Cardiac muscle cell (in vitro differentiated cells and primary cell): Measurements from ENCODE around the gene DGCR6L. TPM values are rescaled to one million over a fixed set of nuclear protein-coding genes. Genes with fewer than 3 reads are reported as not detected.
"Not testable (repeated sequence)": the region's sequence is repeated elsewhere in the genome, so short reads cannot be mapped to it uniquely, and the experiment has no call there.

Source experiments
- DNase-seq, 2 donors: peaks; one replicate each; pipeline versions ENCODE4 v3.0.0 to v3.0.0-alpha.2; 2010 to 2017; ENCODE audit warnings: low read depth in 1 of 2, low spot score in 1 of 2
- H3K27ac ChIP-seq: fragments of 200-600 bp; sonication (generic); 2 replicates; pipeline ENCODE4 v1.5.1; 2016
- H3K27me3 ChIP-seq: fragments of 200-600 bp; sonication (generic); 2 replicates; pipeline ENCODE4 v1.6.0; 2016; ENCODE audit warnings: control low read depth
- H3K36me3 ChIP-seq: fragments of 200-600 bp; sonication (generic); 2 replicates; pipeline ENCODE4 v1.5.1; 2016; ENCODE audit warnings: control low read depth
- H3K4me1 ChIP-seq: fragments of 200-600 bp; sonication (generic); 2 replicates; pipeline ENCODE4 v1.8.1; 2017; ENCODE audit warnings: low read depth, mild to moderate bottlenecking, mixed run types
- H3K4me3 ChIP-seq: fragments of 200-600 bp; sonication (generic); 2 replicates; pipeline ENCODE4 v1.5.1; 2016; ENCODE audit warnings: mild to moderate bottlenecking
- H3K9me3 ChIP-seq: fragments of 200-600 bp; sonication (generic); 2 replicates; pipeline ENCODE4 v1.5.1; 2017; ENCODE audit warnings: low read depth, mild to moderate bottlenecking, control low read depth
- polyA plus RNA-seq: library from polyadenylated mRNA; unstranded; fragments of >200 nt; fragmentation: Nextera tagmentation; extraction: Ambion mirVana; gene quantifications from 2 replicates; pipeline ENCODE4 v1.2.1, GENCODE V29; 2016
- total RNA-seq: library from RNA; depleted of rRNA; stranded (reverse); fragments of >200 nt; gene quantifications from 2 replicates; pipeline ENCODE4 v1.2.3, GENCODE V29; 2016
- TF ChIP-seq, protein P1 (sequence below): IDR thresholded peaks from 2 replicates; pipeline ENCODE4 v1.5.1; 2012; ENCODE audit warnings: low read depth, mild to moderate bottlenecking, low read length

DGCR6L gene
- total and polyA plus RNA-seq, 2 experiments from 2014 or later = 89.6 to 157 TPM

DNA sequence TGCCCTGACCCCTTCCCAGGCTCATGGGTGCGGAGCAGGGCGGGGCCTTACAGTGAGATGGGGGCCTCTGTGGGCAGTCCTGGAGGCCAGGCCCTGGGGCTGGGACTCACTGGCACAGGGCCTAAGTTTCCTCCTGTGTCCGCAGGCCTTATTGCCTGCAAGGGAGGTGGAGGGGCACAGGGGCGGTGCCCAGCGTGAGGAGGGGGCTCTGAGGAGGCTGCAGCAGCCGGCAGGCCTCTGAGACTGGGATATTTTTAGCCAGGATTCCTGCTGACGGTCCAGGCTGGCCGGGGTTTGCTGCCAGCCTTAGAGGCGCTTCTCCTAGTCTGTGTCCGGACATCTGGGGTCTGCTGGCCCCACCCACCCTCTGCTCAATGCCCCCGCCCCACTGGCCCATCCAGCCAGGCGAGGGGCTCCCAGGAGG is 46.1 kb downstream of the DGCR6L start:
- DNase-seq = peak in 1 of 2 donors; percentile 58
- no peaks in the 10 kb centered on the region for H3K9me3 ChIP-seq
- H3K27me3 ChIP-seq = no peaks in the 10 kb centered on the region
- TF ChIP-seq, protein P1, sequence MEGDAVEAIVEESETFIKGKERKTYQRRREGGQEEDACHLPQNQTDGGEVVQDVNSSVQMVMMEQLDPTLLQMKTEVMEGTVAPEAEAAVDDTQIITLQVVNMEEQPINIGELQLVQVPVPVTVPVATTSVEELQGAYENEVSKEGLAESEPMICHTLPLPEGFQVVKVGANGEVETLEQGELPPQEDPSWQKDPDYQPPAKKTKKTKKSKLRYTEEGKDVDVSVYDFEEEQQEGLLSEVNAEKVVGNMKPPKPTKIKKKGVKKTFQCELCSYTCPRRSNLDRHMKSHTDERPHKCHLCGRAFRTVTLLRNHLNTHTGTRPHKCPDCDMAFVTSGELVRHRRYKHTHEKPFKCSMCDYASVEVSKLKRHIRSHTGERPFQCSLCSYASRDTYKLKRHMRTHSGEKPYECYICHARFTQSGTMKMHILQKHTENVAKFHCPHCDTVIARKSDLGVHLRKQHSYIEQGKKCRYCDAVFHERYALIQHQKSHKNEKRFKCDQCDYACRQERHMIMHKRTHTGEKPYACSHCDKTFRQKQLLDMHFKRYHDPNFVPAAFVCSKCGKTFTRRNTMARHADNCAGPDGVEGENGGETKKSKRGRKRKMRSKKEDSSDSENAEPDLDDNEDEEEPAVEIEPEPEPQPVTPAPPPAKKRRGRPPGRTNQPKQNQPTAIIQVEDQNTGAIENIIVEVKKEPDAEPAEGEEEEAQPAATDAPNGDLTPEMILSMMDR = no peak
- no peak overlapping the region for H3K4me3 ChIP-seq
- no peak overlapping the region for H3K27ac ChIP-seq
- H3K4me1 ChIP-seq = peaks cover 7% of the 10 kb centered on the region
- no peaks in the 10 kb centered on the region for H3K36me3 ChIP-seq

DNA sequence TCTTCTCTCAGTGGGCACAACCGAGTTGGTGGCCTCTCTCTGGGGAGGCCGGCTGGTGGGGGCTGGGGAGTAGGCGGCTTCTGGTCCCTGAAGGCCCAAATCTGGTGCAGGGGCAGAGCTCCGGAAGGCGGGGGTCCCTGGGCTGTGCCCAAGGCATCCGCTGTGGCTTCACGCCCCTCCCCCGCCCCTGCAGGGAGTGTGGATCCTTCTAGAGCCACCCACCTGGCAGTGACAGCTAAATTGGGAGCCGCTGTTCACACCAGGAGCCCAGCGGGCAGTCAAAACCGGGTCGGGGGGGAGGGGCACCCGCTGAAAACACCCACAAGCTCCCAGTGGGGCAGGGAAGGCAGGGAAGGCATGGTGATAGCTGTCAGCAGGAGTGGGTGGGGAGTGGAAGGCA is 47.2 kb downstream of the DGCR6L start:
- Histone ChIP-seq H3K36me3 (no peaks in the 10 kb centered on the region), H3K27ac (no peak overlapping the region), H3K27me3 (peaks cover 1% of the 10 kb centered on the region), H3K9me3 (no peaks in the 10 kb centered on the region), H3K4me3 (no peak overlapping the region), H3K4me1 (peaks cover 7% of the 10 kb centered on the region)
- TF ChIP-seq, protein P1 = no peak
- no peak for DNase-seq

DNA sequence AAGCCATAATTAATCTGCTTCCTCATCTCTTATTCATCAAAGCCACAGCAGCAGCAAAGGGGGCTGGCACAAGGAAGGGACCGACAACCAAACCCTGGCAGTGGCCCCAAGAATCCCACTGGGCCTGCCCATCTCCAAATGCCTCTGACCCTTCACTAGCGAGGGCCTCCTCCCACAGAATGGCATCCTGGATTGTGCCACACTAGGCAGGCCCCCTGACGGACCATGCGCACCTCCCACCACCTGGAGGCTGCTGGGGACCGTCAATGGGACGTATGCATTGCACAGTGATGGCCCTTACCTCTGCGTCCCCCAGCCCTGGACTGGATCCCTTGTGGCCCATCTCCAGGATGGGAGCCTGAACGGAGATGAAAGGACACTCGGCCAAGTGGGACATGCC is 47.7 kb downstream of the DGCR6L start:
- TF ChIP-seq, protein P1 = no peak
- Histone ChIP-seq H3K4me3 (no peak overlapping the region), H3K36me3 (no peaks in the 10 kb centered on the region), H3K27ac (no peak overlapping the region), H3K4me1 (peaks cover 7% of the 10 kb centered on the region), H3K9me3 (no peaks in the 10 kb centered on the region), H3K27me3 (peaks cover 6% of the 10 kb centered on the region)
- no peak for DNase-seq

DNA sequence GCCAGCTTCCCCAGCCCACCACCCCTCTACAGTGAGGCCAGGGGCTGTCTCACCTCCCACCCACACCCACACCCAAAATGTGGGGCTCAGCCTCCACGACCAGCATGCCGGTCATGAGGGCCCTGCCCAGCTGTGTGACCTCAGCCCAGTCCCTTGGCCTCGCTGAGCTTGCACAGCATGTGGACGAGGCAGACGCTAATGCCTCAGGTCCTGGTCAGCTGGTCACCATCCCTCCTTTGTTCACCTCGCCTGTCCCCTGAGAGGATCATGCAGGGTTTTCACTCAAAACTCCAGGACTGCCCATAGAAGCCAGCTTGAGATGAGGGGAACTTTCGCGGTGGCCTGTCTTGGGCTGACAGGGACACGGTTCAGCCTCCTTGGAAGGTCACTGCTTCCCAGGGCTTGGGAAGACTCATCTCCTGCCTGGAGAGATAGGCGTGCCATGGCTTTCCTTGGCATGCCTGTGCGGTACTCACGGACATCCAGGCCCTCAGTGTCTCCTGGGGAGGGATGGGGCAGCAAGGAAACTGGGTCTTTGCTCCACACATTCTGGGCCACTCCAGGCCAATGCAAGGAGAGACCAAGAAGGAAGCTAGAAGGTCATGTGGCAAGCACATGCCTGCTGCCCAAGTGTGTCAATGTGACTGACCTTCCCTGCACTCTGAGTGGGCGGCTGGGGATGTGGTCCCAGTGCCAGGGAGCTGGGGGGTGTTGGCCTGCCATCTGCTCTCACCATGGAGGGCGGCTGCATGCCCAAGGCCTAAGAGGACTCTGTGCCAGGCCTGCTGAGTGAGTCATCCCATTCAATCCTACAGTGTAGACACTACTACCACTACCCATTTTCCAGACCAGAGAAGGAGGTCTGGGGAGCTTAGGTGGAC is 48.5 kb downstream of the DGCR6L start:
- H3K9me3 ChIP-seq = no peaks in the 10 kb centered on the region
- no peak overlapping the region for H3K4me3 ChIP-seq
- TF ChIP-seq, protein P1 = no peak
- H3K4me1 ChIP-seq = peaks cover 7% of the 10 kb centered on the region
- no peak for DNase-seq
- no peak overlapping the region for H3K27ac ChIP-seq
- no peaks in the 10 kb centered on the region for H3K36me3 ChIP-seq
- peaks cover 9% of the 10 kb centered on the region for H3K27me3 ChIP-seq

DNA sequence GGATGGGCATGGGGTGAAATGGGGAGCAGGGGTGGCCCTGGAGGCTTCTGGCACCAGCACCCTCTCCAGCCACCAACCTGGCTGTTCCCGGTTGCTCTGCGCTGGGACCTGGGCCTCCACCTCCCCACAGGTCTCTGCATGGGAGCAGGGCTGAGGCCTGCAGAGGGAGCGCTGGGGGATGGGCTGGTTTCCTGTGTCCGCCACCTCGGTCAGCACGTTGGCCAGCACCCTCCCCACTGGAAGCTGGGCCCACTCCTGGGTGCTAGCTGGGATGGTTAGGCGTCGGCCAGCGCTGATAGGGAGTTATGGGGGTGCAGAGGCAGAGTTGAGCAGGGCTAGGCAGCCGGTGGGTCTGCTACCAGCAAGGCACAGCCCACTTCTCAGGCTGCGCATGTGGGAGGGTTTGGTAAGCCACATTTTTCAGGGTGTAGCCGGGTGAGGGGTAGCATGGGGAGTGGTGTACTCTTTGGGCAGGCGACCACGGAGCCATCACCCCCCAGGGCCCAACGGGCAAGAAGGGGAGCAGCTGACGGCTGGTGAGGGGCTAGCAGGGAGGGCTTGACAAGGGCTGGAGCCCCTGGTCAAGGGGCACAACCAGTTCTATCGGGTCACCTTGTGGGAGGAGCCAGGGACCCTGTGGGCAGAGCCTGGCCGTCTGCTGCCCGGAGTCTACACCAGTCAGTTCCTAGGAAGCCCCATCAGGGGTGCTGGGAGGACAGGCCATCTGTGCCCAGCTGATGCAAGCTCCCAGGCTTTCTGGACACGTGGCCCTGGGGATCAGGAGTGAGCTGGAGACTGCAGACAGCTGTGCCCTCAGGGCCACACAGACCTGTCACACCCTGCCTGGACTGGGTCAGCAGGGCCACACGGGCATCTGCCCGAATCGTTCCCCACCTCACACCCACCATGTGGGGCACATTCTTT is 49.4 kb downstream of the DGCR6L start:
- DNase-seq = peak in 1 of 2 donors; percentile 69

DNA sequence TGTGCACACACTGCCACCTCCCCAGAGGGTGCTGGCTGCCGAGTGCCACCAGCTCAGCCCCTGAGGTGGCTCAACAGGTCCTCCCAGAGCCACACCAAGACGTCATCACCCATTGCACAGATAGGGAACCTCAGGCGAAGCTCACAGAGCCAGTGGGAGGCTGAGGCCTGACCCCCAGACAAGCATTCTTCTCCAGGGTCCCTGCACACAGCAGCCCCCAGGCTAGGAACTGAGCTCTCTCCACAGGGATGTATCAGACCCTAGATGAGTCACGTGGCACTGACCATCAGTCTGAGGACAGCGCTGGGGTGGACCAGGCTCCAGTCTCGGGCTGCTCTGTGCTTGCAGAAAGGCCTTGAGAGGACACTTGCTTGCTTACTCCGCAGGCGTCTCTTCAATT is 50.2 kb downstream of the DGCR6L start:
- H3K27ac ChIP-seq, H3K36me3 ChIP-seq, DNase-seq, H3K27me3 ChIP-seq, H3K9me3 ChIP-seq, H3K4me3 ChIP-seq, H3K4me1 ChIP-seq: not testable (repeated sequence)

More for the DNA sequence above, 49.4 kb downstream of the DGCR6L start:
- H3K27me3 ChIP-seq, H3K4me3 ChIP-seq, H3K27ac ChIP-seq, H3K4me1 ChIP-seq, H3K9me3 ChIP-seq, H3K36me3 ChIP-seq: not testable (repeated sequence)

DNA sequence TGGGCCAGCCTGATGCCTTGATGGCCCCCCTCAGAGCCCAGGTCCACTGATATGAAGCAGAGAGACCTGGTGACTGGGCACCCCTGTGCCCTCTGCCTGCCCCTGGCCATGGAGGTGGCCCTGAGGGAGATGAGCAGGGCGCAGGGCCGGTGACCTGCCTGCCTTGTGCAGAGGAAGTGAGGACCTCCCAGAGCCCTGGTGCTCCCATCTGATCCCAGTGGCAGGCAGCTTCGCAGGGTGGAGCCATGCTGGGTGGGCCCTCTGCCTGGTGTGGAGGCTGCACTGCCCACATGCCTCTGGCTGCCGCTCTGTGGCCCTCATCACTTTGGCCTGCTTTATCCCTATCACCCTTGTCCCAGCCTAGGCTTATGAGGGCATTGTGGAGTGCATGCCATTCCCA is 50.7 kb downstream of the DGCR6L start:
- H3K27ac ChIP-seq, H3K9me3 ChIP-seq, H3K4me1 ChIP-seq, H3K4me3 ChIP-seq, H3K36me3 ChIP-seq, DNase-seq, H3K27me3 ChIP-seq: not testable (repeated sequence)
